ENCODE results near the gene SEMA3A. TPM values are rescaled to one million over a fixed set of nuclear protein-coding genes. Genes with fewer than 3 reads are reported as not detected.
A peak's percentile ranks its signal among the peaks of the same experiment; 100 is the strongest.

SEMA3A gene
- total and polyA plus RNA-seq, 2 experiments from 2014 or later, result 19.8 to 46.4 TPM

GRCh38 chr7:84228526-84228925 is 33.9 kb upstream of the SEMA3A start (continued):
- TF ChIP-seq REST (IDR thresholded peaks at IDR 0.05; ENCODE audit: unreplicated experiment) (no peak), ZNF331 (CRISPR knock-in tag; IDR thresholded peaks at IDR 0.05; ENCODE audit: low read depth) (no peak), STAT1 (IDR thresholded peaks at IDR 0.05; ENCODE audit: unreplicated experiment) (no peak), NANOG (IDR thresholded peaks at IDR 0.05; ENCODE audit: borderline replicate concordance) (peak; percentile 99), ETS1 (IDR thresholded peaks at IDR 0.05) (no peak)

- Mint-ChIP-seq H3K27ac (no peak overlapping the region), H3K4me3 (no peak overlapping the region), H3K9me3 (no peaks in the 10 kb centered on the region), H3K36me3 (ENCODE audit: low read depth) (no peaks in the 10 kb centered on the region), H3K27me3 (ENCODE audit: insufficient read depth, low read depth, poor library complexity) (no peaks in the 10 kb centered on the region), H3K4me1 (peaks cover 59% of the 10 kb centered on the region)
- Histone ChIP-seq H3K27ac (ENCODE audit: low read depth) (no peak overlapping the region), H3K4me3 (no peak overlapping the region), H2AFZ (no peak overlapping the region), H4K20me1 (replicated peaks; ENCODE audit: insufficient read depth) (no peaks in the 10 kb centered on the region), H3F3A (replicated peaks; ENCODE audit: low read depth) (no peaks in the 10 kb centered on the region), H3K4me2 (no peak overlapping the region), H3K4me1 (ENCODE audit: insufficient read depth) (peaks cover 38% of the 10 kb centered on the region), H3K9me2 (ENCODE audit: insufficient read depth) (no peaks in the 10 kb centered on the region), H3K27me3 (ENCODE audit: insufficient read depth) (no peaks in the 10 kb centered on the region), H3K79me2 (replicated peaks; ENCODE audit: insufficient read depth) (no peaks in the 10 kb centered on the region), H3K36me3 (ENCODE audit: insufficient read depth) (no peaks in the 10 kb centered on the region)
- TF ChIP-seq EZH2 (IDR thresholded peaks at IDR 0.05; ENCODE audit: low read depth, unreplicated experiment) (no peak), ZNF114 (CRISPR knock-in tag; IDR thresholded peaks at IDR 0.05) (no peak), JUNB (IDR thresholded peaks at IDR 0.05; ENCODE audit: unreplicated experiment) (no peak), CREB1 (CRISPR knock-in tag; IDR thresholded peaks at IDR 0.05; ENCODE audit: low read depth) (no peak), STAT1 (IDR thresholded peaks at IDR 0.05; ENCODE audit: unreplicated experiment) (no peak), EZH2phosphoT487 (IDR thresholded peaks at IDR 0.05; ENCODE audit: unreplicated experiment) (no peak), NANOG (IDR thresholded peaks at IDR 0.05; ENCODE audit: borderline replicate concordance) (no peak), REST (IDR thresholded peaks at IDR 0.05; ENCODE audit: unreplicated experiment) (no peak), ETS1 (IDR thresholded peaks at IDR 0.05) (no peak)
- DNase-seq (ENCODE audit: low spot score) (no peak), ATAC-seq (no peak)
Measured at GRCh38 chr7:84226759-84227158, 32.2 kb upstream of the SEMA3A start.
